AG20443 (cell line): ENCODE results near the gene KRTAP10-6.
"Not testable (repeated sequence)": the region's sequence is repeated elsewhere in the genome, so short reads cannot be mapped to it uniquely, and the experiment has no call there.

ENCODE experiments used
- DNase-seq: peaks from one replicate; pipeline ENCODE4 v3.0.0; 2012; ENCODE audit warnings: low spot score, mixed read lengths

Gene KRTAP10-6

DNA sequence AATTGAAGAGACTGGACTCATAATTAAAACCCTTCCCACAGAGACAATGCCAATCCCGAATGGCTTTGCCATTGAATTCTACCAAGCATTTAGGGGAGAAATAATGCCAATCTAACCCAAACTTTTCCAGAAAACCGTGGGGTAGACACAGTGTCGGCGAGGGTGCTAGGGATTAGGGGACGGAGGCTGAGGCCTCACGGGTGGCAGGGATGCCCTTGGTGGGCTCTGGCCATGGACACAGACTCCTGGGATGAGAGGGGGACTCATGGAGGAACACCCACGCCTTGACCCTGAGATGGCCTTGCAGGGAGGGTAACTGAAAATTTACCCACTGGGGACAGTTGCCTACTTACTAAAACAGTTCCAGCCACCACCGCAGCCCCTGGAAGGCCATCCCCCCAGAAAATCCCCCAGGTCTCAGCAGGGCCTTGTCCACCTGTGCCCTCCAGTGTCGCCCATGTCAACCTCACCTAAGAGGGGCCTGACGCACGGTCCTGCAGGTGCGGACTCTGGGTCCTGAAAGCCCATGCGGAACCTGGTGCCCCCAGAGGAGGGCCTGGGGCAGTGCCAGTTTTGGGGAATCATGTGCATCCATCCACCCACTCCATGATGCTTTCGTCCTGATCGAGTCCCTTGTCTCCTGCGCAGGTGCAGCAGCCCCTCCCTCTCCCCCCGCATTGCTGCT lies 13.8 kb downstream of the KRTAP10-6 start:
- DNase-seq = no peak

DNA sequence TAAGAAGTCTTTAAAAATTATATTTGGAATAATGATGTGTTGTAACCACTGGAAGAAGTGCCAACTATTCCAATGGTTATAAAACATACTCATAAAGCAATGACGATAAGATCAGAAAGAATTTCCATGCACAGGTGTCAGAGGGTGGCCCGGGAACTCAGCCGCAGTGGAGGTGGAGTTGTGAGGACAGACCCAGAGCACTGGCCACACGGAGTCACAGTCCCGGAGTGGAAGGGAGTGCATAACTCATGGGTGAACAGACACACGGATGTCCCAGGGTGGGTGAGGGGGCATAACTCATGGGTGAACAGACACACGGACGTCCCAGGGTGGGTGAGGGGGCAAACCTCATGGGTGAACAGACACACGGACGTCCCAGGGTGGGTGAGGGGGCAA lies 16.3 kb downstream of the KRTAP10-6 start:
- DNase-seq = no peak

DNA sequence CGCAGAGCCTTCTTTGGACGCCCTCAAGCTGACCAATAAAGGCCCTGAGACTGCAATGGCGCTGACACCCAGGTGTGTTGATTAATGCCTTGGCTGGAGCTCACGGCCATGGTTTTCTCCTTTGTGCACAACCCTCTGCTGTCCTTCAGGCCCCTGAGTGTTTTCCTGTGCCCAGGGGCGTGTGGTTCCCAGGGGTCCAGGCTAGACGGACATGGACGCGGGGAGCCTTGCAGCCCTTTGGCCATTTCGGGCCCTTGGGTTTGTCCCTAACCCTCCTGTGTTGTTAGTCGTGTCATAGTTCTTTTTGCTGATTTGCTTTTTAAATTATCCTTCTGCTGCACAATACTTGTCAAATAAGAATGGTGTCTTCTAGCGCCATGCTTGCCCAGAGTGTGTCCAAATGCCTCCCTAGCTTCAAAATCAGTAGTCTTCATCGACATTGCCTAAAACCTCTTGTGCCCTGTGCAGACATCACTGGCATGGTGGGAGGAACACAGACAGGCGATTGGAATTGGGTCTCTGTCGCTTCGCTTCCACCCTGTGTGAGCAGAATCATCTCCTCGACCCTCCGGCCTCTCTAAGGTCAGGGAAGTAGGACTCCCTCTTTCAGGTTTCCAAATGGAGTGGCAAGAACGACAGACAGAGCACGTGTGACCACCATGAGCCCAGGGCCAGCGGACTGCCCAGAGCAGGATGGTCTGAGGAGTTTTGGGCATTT lies 16.8 kb downstream of the KRTAP10-6 start:
- no peak for DNase-seq

DNA sequence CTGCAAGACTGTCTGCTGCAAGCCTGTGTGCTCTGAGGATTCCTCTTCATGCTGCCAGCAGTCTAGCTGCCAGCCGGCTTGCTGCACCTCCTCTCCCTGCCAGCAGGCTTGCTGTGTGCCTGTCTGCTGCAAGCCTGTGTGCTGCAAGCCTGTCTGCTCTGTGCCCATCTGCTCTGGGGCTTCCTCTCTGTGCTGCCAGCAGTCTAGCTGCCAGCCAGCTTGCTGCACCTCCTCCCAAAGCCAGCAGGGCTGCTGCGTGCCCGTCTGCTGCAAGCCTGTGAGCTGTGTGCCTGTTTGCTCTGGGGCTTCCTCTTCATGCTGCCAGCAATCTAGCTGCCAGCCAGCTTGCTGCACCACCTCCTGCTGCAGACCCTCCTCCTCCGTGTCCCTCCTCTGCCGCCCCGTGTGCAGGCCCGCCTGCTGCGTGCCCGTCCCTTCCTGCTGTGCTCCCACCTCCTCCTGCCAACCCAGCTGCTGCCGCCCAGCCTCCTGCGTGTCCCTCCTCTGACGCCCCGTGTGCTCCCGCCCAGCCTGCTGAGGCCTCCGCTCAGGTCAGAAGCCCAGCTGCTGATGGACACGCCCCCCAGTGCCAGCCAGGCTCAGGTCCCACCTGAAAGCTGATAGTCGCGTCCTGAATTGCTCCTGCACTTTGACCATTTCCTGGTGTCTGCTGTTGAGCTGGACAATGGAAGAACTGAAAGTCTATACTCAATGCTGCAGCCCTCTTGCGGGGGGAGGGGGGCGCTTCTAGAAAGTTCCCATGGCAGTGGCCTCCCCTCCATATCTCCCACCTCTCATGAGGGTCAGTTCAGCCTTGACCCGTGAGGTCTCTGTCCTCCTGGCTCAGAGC lies 17.6 kb downstream of the KRTAP10-6 start:
- DNase-seq = no peak

DNA sequence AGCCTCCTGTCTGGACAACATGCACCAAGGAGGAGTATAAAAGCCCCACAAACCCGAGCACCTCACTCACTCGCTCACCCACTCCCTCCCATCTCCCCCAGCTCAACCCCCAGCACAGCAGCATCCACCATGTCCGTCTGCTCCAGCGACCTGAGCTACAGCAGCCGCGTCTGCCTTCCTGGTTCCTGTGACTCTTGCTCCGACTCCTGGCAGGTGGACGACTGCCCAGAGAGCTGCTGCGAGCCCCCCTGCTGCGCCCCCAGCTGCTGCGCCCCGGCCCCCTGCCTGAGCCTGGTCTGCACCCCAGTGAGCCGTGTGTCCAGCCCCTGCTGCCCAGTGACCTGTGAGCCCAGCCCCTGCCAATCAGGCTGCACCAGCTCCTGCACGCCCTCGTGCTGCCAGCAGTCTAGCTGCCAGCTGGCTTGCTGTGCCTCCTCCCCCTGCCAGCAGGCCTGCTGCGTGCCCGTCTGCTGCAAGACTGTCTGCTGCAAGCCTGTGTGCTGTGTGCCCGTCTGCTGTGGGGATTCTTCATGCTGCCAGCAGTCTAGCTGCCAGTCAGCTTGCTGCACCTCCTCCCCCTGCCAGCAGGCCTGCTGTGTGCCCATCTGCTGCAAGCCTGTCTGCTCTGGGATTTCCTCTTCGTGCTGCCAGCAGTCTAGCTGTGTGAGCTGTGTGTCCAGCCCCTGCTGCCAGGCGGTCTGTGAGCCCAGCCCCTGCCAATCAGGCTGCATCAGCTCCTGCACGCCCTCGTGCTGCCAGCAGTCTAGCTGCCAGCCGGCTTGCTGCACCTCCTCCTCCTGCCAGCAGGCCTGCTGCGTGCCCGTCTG lies 18.5 kb downstream of the KRTAP10-6 start, which contains the start of gene KRTAP10-4:
Gene KRTAP10-4, plus strand, starts transcription at position 100 of the 827 bp plus-strand sequence. Its CDS starts 30 bp downstream, at position 130.
- DNase-seq = not testable (repeated sequence)

DNA sequence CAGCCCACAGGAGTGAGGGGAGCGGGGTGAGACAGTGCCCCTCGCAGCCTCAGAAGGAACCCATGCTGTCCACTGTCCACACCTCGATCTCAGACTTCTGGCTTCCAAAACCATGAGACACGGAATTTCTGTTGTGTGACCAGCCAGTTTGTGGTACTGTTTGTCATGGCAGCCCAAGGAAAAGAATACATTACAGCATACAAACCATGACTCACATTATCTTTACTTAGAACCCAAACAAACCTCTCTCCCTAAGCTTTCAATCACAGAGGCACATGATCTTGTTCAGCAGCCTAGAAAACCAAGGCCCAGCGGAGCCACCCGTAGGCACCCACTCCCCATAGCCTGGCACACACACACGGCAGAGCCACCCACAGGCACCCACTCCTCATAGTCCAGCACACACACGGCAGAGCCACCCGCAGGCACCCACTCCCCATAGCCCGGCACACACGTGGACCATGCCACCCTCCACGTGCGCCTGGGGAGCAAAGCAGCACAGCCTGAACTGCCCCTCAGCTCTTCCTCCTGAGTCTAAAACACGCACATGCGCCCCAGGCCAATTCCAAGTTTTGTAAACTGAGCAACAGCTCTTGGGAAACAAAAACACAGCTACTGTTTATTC lies 19.2 kb downstream of the KRTAP10-6 start:
- DNase-seq = no peak

DNA sequence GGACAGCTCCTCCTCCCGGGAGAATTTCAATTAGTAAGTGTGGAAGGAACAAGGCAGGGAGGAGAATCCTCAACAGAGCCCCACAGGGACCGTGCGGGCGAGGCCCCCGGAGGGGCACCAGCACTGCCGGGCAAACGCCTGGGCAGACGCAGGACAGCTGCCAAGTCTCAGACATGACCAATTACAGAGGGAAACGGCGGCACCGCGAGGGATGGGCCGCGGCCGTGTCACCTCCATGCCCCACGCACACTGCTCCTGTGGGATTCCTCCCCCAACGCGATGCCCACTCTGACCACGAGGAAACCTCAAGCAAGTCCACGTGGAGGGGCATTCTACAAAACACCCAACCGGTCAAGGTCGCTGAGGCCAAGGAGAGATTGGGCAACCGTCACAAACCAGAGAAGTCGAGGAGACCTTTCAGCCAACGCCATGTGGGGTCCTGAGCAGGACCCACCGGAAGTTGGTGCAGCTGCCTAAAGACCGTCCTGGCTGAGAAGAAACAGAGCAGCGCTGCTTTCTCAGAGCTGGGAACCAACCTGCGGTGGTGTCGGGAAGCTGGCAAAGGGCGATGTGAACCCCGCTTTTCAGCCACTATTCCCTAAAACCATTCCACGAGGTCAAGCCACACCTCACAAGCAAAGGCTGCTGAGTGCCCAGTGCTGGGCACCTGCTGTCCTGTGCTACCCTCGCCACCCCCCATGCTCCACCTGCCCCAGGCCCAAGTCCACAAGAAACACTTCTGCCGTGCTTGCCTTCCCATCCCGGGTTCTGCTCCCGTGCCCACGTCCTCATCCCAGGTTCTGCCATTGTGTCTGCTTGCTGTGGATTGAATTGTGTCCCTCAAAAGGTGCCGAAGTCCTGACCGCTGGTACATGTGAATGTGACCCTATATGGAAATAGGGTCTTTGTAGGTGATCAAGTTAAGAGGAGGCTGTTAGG lies 20.2 kb downstream of the KRTAP10-6 start:
- DNase-seq = no peak

DNA sequence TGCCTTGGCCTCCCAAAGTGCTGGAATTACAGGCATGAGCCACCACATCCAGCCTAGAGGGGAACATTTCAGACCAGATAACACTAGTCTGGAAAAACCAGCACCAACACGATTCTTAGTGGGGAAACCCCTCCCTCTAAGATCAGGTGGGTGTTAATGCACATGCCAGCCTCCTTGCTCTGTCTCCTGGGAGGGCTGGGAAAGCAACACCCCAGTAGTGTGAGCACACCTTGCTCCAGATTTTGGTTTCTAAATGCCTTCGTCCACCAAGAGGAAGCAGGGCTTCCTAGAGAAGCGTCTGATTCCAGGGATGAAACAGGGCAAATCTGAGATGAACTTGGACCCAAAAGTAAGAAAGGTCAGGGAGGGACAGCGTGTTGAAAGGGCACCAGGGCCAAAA lies 21.0 kb downstream of the KRTAP10-6 start:
- DNase-seq = no peak

DNA sequence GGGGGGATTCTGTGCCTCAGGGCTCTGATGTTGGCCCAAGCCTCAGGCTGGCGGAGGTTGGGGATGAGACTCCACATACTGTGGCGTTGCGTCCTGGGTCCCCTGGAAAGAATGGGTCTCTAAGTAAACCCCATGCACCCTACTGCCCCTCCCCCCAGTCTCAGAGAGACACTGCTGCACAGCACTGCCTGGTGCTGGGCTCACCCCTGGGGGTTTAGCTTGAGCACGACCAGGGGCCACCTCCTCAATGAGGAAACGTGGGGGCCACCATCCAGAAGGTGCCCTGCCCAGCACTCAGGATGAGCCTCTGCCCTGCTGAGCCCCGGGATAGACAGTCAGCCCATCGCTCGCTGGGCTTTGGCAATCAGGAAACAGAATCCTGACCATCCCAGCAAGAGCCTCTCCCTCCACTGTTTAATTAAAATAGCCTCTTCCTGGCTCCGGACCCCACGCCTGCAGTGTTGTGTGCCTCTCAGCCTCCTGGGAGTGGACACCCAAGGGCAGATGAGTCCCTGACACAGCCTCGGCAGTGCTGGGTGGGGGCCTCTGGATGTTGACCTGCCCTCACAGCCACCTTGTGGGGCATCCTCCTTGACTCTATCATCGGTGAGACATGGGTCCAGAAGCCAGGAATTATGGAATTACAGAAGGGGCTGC lies 22.3 kb downstream of the KRTAP10-6 start:
- DNase-seq = no peak

DNA sequence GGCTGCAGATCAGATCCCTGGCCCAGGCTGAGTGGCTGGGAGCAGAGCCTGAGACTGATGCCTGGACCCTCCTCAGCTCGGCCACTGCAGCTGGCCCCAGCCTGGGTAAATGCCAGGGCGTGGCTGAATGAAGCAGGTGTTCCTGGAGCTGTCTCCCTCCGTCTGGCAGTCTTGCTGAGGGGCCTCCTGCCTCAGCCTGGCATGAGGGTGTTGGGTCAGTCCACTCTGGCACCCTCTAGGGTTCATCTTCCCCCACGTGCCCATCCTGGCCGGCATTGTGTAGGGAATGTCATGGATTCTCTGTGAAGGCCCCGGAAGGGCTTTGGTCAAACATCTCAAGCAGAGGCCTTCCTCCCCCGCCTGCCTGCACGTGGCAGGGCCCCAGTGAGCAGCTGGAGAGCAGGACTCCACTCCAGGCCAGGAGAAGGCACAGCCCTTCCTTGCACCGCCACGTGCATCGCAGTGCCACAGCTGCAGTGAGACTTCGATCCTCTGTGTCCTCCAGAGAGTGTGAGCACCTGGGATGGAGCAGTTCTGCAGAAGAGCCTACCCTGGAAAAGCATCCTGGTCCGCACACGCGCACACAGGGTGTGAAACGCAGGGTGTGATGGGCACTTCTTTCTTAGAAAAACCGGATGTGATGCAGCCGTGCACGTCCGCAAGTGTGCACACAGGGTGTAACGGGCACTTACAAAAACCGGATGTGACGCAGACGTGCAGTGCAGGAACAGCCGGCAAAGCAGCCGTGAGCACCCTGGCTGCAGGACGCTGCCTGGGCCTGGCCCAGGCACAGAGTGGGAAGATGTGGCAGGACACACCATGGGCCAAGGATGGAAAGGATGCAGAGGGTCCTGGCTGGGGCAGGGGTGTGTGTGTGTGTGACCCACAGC lies 23.4 kb downstream of the KRTAP10-6 start:
- no peak for DNase-seq

DNA sequence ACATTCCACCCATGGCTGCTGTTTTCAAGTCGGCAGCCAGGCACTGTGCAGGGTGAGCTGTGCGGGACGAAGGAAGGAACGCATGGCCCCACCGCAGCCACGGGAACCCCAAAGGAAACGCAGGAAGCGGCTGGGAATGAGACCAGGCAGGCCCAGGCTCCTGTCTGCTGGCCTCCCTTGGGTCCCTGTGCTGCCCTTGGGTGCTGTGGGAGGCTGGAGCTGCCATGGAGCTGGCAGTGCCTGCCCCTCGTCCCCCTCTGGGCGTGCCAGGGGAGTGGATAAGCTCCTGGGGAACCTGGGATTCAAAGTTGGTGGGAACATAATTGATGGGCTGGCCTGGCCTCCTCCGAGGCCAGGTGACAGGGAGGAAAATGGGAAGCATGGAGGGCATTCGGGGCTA lies 24.0 kb downstream of the KRTAP10-6 start:
- no peak for DNase-seq

DNA sequence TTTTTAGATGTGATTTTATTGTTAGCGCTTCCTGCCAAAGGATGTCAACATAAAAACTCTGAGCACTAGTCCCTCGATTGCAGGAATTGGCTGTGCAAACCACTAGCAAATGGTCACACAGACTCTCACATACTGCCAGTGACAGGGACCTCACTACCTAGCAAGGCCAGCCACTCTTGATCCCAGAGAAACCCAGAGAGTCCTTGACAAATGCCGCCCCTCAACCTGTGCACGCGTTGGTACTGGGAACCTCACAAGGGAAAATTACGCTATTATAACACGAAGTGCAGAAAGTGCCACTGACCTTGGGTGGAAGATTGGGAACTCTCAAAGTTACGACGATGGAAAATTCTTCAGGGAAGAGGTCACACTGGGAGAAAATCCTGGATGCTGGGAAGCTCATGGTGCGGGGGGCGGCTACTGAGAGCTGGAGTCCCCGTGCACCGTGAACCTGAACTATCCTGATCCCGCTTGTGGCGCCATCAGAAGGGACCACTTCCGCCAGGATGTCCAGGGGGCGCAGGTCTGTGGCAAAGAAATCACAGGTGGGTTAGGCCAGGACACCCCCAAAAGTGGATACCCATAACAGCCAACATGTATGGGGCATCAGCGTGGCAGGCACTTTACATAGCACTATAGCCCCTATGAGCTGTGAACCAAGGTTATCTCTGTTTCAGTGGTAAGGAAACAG lies 24.7 kb downstream of the KRTAP10-6 start:
- no peak for DNase-seq

DNA sequence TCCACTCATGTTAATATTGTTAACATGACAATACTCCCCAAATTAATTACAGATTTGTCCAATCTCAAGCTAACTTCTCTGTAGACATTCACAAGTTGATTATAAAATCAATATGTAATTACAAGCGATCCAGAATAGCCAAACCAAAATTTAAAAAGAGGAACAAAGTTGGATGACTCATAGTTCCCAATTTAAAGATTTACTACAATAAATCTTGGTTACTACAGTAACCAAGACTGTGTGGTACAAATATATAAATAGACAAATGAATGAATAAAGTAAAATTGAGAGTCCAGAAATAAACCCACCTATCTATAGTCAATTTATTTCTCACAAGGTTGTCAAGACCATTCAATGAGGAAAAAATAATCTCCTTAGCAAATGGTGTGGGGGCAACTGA lies 25.9 kb downstream of the KRTAP10-6 start:
- DNase-seq = no peak

DNA sequence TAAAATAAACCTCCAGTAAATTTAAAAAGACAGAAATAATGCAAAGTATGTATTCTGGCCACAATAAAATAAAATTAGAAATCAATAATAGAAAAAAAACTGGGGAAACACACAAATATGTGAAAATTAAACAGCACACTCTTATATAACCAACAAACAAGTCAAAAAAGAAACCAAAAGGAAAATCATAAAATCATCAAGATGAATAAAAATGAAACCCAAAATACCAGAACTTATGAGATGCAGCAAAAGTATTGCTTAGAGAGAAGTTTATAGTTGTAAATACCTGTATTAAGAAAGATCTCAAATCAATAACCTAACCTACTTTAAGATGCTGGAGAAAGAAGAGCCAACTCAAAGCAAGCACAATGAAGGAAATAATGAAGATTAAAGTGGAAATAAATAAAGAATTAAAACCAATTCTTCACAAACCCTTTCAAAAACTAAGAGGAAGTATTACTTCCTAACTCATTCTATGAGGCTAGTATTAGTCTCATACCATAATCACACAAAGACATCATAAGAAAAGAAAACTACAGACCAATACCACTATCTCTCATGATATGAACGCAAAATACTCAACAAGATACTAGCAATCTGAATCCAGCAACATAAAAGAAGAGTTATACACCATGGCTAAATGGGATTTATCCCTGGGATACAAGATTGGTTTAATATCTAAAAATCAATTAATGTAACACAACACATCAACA lies 27.3 kb downstream of the KRTAP10-6 start:
- no peak for DNase-seq

DNA sequence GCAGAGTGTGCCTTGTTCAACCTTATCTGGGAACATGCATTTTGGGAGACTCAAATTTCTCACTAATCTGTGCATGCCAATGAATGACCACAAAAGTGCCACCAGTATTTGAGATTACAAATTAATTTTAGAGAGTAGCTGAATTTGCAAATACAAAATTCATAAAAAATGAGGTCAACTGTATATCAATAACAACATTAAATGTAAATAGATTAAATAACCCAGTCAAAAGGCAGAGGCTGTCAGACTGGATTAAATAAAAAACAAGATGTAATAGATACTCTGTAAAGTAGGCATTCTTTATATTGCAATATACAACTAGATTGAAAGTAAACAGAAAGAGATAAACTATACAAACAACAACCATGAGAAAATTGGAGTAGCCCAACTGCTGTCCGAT lies 28.2 kb downstream of the KRTAP10-6 start:
- DNase-seq = no peak

DNA sequence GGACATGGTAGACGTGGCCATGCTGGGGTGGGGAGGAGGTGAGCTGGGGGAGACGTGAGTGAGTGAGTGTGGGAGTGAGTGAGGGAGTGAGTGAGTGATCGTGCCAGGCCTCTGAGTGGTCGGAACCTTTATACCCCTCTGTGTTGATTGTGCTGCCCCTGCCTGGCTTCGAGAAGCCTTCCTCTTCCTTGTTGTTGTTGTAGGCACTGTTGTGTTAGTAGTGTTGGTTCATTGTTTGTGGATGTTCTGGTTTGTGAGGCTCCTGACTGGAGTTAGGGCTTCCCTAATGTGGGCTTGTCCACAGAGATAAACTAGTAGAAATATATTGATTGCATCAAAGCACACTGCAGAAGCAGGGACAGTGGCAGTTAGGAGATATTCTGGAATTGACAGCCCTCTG lies 33.6 kb downstream of the KRTAP10-6 start, which contains the start of gene KRTAP10-3:
Gene KRTAP10-3, minus strand, starts transcription at position 101 of the 400 bp plus-strand sequence. Its CDS starts 80 bp downstream, at position 21.
- DNase-seq = no peak

DNA sequence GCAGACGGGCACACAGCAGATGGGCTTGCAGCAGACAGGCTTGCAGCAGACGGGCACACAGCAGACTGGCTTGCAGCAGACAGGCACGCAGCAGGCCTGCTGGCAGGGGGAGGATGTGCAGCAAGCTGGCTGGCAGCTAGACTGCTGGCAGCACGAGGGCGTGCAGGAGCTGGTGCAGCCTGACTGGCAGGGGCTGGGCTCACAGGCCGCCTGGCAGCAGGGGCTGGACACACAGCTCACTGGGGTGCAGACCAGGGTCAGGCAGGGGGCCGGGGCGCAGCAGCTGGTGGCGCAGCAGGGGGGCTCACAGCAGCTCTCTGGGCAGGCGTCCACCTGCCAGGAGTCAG lies 34.0 kb downstream of the KRTAP10-6 start:
- not testable (repeated sequence) for DNase-seq
